Panc1 (cell line): ENCODE data around the gene ABCB8.

Source experiments
- CTCF ChIP-seq: fragments of 450-650 bp; IDR thresholded peaks from 2 replicates; pipeline ENCODE4 v1.5.1; 2017; ENCODE audit warnings: mild to moderate bottlenecking
- POLR2AphosphoS5 ChIP-seq: IDR thresholded peaks from 2 replicates; pipeline ENCODE4 v1.6.1; 2012; ENCODE audit warnings: mild to moderate bottlenecking, low read depth, low read length, moderate library complexity
- SIN3A ChIP-seq: IDR thresholded peaks from 2 replicates; pipeline ENCODE4 v1.6.1; 2012; ENCODE audit warnings: low read depth, mild to moderate bottlenecking, low read length, moderate library complexity, borderline replicate concordance; ENCODE audit not compliant: insufficient read depth

GRCh38 chr7:151012031-151012692 lies 16.1 kb upstream of the ABCB8 start:
- no peak for TF ChIP-seq CTCF
- no peak for TF ChIP-seq SIN3A
- TF ChIP-seq POLR2AphosphoS5, result no peak
